GM13976 (cell line): ENCODE measurements around the gene PLCH1.

ENCODE experiments used
- DNase-seq: peaks from one replicate; pipeline ENCODE4 v3.0.0; 2012; ENCODE audit warnings: low spot score
- CTCF ChIP-seq: IDR thresholded peaks from 2 replicates; pipeline ENCODE4 v1.5.1; 2012; ENCODE audit warnings: borderline replicate concordance, mild to moderate bottlenecking; ENCODE audit not compliant: insufficient read depth; ENCODE audit errors: extremely low read depth, missing control alignments, control extremely low read depth
- in situ Hi-C: fragments of 300-500 bp; cut with MboI; formaldehyde crosslinking; loops from one replicate; pipeline ENCODE4 v1.12.0; 2022; ENCODE audit warnings: low sequenced_read_pairs, mixed read lengths, inconsistent platforms; ENCODE audit not compliant: unreplicated experiment

Gene PLCH1

GRCh38 chr3:155457591-155457990 lies 287.3 kb downstream of the PLCH1 start:
- no peak for TF ChIP-seq CTCF
- no peak for DNase-seq
- in situ Hi-C loops: no loop called here

GRCh38 chr3:155455765-155456164 lies 289.1 kb downstream of the PLCH1 start:
- DNase-seq: no peak
- in situ Hi-C loops: no loop called here
- TF ChIP-seq CTCF: no peak

- DNase-seq: no peak
- TF ChIP-seq CTCF: no peak
- in situ Hi-C loops: no loop called here
Observed at GRCh38 chr3:155453512-155453911, 291.4 kb downstream of the PLCH1 start.

GRCh38 chr3:155449613-155450267 lies 295.1 kb downstream of the PLCH1 start:
- no peak for DNase-seq
- TF ChIP-seq CTCF: no peak
- in situ Hi-C loops: no loop called here

GRCh38 chr3:155448531-155448930 lies 296.3 kb downstream of the PLCH1 start:
- in situ Hi-C loops: no loop called here
- no peak for DNase-seq
- no peak for TF ChIP-seq CTCF

- no peak for TF ChIP-seq CTCF
- DNase-seq: no peak
- in situ Hi-C loops: no loop called here
Observed at GRCh38 chr3:155446366-155446765, 298.5 kb downstream of the PLCH1 start.

GRCh38 chr3:155444771-155445170 lies 300.1 kb downstream of the PLCH1 start:
- DNase-seq: no peak
- in situ Hi-C loops: no loop called here
- TF ChIP-seq CTCF: no peak
